Germinal center (tissue), 1 donor: ENCODE measurements around the gene PDZD2.
"Not testable (repeated sequence)": the region's sequence is repeated elsewhere in the genome, so short reads cannot be mapped to it uniquely, and the experiment has no call there.

ENCODE experiments used
- DNase-seq: peaks from one replicate; pipeline ENCODE4 v3.0.0; 2012; ENCODE audit warnings: mixed read lengths, low spot score

Gene PDZD2

DNA sequence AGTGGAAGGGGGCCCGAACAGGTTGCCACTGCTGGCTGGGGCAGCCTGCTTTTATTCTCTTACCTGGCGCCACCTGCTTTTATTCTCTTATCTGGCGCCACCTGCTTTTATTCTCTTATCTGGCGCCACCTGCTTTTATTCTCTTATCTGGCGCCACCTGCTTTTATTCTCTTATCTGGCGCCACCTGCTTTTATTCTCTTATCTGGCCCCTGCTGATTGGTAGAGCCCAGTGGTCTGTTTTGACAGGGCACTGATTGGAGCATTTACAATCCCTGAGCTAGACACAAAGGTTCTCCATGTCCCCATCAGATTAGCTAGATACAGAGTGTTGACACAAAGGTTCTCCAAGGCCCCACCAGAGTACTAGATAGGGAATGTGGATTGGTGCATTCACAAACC is 52.5 kb downstream of the PDZD2 start:
- not testable (repeated sequence) for DNase-seq

DNA sequence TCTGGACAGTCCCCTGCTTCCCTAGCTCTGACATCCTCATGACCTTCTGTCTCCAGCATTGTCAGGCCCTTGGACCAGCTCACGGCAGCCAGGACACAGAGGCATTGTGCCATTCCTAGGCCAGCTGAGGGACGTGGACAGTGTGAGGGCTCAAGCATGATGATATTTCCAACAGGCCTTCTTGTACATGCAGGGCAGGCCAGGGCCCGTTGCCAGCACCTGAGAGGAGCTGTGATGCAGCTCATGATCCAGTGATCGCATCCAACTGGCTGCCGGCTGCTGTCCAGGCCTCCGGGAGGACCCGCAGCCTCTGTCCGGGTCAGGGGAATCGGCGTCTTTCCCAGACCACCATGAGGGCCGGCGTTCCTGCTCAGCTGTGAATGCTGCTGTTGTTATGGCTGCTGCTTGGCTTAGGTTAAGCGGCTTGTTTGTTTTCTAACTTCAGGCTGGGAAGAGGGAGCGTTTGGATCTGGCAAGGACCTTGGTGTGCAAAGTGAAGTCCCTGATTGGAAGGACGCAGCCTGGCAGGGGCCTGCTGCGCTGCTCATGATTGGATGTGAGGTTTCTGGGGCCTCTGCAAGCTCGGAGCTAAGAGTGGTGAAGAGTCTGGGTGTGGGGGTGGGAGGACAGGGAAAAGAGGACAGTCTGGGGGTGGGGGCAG is 53.8 kb downstream of the PDZD2 start:
- no peak for DNase-seq

DNA sequence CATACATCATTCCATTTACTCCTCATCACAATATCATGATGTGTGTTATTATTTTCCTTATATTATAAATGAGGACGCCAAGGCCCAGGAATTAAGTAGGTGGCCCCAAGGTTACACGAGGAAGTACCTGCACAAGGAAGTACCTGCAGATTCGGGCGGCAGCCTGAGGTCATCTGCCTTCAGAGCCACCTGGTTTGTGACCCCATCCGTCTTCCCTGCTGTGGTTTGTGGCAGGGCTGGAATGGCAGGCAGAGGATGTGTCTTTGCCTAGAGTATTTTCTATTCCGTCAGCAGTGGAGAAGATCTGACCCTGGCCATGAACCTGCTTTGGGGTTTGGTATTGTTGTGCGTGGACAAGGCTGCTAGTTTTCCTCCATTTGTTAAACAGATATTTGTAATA is 59.7 kb downstream of the PDZD2 start:
- DNase-seq, result no peak

DNA sequence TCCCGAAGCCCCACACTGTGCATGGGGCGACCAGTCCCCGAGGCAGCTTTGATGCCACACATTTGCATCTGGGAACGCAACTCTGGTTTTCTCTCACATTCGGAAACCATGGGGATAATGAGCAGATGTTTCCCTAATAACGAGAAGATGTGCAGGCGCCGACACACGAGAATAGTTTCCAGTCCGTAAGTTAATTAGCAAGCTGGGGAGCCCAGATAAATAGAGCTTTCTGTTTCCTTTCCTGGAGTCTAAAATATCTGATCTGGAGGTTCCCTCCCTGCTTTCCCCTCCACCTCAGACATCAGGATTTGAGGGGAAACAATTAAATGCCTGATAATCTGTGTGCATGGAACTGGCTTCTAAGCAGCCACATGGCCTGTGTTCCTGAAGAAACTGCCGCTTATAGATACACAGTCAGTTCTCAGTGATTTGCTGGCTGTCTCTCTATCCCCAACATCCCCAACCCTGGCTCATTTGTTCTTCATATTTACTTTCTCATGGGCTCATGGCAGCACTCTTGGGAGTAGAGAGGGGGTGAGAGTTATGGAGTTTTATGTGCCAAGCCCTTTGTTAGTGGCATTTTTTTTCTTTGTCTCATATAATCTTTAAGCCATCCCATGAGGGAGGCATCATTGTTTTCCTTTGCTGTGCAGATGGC is 62.8 kb downstream of the PDZD2 start:
- no peak for DNase-seq

DNA sequence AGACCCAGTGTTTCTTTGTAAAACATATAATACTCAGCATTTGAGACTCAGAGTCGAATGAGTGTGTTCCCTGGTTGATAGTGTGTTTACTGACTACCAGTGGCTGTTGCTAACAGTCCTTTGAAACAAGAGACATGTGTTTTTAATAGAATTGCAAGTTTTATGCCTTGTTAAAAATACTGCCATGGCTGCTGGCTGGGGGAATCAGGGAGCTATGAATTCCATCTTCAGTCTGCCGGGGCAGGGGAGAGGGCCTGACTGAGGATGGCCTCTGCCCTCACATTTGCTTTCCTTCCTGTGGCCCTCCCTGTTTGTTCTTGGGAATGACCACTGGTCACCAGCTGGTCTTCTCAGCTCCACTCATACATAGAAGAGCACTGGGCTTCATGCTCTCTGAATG is 63.8 kb downstream of the PDZD2 start:
- DNase-seq, result no peak

DNA sequence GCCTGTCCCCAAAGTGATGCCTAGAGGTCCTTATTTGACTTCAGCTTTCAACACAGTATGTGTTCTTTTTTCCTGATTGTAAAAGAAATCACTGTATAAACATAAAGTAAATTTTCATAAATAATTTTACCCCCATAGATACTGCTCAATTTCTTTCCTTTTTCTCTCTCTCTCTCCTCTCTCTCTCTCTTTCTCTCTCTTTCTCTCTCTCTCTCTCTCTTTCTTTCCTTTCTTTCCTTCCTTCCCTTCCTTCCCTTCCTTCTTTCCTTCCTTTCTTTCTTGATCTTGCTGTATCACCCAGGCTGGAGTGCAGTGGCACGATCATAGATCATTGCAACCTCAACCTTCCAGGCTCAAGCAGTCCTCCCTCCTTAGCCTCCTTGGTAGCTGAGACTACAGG is 64.8 kb downstream of the PDZD2 start:
- no peak for DNase-seq

DNA sequence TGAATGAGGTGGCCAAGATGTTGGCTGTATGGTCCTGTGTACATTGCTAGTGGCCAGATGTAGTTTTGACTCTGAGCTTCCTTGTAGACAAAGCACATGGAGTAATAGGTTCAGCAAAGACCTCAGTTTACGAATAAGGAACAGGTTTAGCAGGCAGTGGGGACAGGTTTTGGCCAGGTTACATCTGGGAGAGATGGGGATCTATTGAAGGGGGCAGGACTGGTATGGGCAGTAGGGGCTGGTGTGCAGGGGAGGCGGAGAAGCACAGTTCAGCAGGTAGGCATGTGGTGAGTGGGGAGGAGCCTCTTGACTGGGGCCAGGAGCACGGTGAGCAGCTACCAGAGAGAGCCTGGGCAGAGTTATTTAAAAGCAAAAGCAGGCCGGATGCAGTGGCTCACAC is 67.3 kb downstream of the PDZD2 start:
- no peak for DNase-seq

DNA sequence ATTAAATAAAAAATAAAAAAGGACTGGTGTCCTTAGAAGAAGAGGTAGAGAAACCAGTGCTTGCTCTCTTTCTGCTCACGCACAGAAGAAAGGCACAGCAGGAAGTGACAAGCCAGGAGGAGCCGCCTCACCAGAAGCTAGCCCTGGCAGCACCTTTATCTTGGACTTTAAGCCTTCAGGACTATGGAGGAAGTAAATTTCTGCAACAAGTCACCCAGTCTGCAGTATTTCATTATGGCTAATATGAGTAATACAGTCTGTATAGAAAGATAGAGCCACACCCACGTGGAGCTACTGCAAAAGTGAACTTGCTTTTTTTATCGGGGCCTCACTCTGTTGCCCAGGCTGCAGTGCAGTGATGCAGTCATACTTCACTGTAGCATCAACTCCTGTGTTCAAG is 68.4 kb downstream of the PDZD2 start:
- no peak for DNase-seq

DNA sequence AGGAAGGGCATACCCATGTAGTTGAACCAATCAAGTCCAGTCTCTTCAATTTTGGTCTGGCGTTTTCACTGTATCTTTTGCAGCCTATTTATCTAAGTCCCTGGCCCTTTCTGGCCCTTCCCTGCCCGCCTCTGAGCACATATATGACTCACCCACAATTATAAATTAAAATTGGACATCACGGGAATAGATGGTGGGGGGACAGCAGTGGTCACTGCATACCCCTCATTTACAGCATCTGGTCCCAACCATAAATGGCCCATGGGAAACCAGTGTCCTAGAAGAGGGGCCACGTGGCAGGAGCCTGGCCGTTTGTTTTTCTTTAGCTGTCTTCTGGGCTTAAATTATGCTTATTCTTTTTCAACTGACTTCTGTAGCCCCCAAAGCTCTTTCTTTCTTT is 69.2 kb downstream of the PDZD2 start:
- DNase-seq, result no peak

DNA sequence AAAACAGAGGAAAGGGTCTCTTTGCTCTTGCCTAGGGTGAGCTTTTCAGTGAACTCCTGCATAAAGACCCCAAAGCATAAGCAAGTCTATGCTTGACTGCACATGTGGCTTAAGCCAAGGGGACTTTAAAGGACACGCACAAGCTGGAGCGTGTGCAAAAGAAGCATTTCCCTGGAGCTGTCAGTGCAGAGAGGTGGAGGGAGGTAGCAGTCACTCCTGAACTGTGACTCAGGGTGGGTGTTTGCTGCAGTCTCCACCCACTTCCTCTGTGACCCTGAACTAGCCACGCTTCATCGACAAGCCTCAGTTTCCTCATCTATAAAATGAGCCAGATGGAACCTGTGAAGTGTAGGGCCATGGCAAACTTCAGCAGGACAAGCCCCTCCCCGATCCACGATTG is 72.4 kb downstream of the PDZD2 start:
- DNase-seq, result no peak

DNA sequence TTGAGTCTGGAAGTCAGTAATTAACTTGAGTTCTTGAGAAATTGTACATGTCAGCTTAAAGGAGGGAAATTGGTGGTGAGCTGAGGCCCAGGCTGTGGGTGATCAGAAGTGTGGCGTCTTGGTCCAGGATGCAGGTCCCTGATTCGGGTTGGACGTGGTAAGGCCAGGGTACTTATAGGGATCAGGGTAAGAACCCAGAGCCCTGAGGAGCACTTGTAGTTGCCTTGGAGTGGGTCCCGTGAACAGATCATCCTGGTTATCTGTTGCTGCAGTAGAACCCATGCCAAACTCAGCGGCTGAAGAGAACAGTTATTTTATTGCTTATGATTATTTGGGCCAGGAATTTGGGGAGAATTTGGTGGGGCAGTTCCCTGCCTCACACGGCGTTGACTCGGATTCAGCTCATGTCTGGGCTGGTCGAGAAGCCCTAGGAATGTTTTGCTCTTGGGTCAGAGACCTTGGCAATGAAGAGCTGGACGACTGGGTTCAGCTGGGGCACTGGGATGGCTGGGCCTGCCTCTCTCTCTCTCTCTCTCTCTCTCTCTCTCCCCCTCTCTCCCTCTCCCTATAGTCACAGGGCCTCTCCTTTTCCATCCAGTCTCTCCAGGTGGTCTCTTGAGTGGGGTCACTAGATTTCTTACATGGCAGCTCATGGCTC is 73.1 kb downstream of the PDZD2 start:
- no peak for DNase-seq

DNA sequence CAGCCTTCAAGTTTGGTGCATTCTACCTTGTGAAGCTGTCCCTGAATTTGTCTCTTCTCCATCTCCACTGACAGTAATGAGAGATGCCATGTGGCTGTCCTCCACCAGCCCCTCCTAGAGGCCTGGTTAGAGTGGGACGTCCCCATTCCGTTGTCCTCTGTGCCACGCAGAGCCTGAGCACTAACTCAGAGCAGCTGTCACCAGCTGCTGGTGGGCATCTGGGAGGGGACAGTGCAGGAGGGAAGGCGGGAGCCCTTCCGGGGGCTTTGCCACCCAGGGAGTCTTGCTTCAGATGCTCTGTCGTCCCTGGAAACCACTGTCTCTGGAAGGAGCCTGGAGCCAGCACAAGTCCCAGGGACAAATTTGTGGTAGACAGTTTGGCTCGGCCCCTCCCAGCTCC is 78.6 kb downstream of the PDZD2 start:
- no peak for DNase-seq

DNA sequence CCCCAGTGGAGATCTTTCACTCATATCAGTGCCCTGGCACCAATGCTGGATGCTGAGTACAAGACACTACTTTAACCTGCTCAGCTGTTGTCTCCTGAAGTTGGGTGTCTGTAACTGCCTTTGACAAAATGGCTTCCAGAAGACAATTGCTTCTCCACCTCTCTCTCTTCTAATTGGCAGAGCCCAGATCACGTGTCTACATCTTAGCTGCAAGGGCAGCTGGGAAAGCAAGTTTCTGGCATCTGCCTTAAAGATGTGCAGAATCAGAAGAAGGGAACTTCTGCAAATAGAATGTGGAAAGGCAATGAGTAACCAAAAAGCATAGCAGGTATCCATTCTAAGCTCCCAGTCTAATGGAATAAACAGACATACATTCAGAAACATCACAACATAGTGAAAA is 81.1 kb downstream of the PDZD2 start:
- DNase-seq, result no peak

DNA sequence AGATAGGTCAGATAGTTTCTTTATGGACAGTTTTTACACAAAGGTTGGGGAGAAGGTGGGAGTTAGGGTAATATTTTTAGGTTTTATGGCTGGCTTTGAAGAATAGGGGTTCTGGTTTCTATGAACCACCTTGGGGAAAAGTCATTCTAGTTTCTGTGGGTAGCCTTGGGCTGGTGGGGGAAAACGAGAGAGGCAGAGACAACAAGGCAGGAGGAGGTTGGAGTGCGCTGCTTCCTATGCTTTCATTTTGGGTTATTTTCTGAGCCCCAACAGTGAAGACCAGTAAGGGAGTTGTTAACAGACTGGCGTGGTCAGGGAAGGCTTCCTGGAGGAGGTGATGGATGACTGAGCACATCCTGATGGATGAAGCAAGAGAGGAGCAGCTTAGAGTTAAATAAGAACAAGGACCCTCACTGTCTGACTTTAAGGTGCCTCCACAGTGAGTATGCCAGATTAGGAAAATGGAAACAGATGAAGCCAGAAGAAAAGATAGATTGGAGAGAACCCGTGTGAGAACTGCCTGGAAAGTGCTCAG is 81.9 kb downstream of the PDZD2 start:
- DNase-seq, result no peak

DNA sequence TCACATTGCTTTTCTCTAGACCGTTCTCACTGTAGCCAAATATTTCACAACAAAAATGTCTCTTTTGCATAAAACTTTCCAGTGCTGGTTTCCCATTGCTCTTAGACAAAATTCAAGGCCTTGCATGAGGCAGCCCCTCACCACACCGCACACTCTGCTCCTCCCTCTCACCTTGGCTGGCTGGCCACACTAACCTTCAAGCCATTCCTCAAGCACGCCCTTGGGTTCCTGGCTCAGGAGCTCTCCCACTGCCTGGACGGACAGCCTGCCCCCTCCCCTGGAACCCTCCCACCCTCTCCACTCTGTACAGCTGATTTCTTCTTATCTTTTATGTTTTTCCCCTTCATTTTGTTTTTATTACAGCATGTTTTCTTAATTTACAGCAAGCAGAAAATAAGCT is 83.2 kb downstream of the PDZD2 start:
- no peak for DNase-seq

DNA sequence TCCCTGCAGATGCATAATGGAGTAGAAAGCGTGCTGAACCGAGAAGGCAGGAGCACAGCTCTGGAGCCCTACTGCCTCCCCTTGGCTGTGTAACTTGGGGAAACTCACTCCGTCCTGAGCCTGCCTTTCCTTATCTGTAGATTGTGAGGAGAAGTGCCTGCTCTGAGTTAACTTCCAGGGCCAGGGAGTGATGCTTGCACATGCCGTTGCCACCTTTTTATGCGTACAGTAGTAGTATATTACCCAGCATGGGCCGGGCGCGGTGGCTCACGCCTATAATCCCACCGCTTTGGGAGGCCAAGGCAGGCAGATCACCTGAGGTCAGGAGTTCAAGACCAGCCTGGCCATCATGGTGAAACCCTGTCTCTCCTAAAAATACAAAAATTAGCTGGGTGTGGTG is 87.1 kb downstream of the PDZD2 start:
- DNase-seq, result no peak

DNA sequence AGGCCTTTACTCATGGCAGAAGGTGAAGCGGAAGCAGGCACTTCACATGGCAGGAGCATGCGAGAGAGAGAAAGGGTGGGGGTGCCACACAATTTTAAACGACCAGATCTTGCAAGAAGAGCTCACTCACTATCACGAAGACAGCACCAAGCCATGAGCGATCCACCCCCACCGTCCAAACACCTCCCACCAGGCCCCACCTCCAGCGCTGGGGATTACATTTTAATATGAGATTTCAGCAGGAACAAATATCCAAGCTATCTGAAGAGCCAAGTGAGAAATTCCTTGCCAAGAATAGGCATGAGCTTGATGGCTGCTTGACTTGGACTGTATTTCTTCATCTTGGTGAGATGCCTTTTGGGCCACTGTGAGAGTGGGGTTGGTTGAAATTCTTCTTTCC is 88.0 kb downstream of the PDZD2 start:
- no peak for DNase-seq

DNA sequence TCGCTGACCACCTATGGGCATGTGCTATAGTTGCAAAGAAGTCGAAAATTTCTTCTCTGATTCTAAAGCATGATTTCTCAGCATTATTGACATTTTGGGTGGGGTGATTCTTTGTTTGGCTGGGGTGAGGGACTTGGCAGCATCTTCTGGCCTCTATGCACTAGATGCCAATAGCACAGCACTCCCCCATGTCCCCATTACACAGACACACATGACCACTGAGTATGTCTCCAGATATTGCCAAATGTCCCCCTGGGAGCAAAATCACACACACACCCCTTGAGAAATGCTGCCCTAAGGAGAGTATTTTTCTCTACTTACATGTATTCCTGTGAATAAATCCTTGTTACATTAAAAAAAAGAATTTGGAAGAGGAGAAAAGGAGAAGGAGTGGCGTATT is 89.1 kb downstream of the PDZD2 start:
- DNase-seq, result no peak

DNA sequence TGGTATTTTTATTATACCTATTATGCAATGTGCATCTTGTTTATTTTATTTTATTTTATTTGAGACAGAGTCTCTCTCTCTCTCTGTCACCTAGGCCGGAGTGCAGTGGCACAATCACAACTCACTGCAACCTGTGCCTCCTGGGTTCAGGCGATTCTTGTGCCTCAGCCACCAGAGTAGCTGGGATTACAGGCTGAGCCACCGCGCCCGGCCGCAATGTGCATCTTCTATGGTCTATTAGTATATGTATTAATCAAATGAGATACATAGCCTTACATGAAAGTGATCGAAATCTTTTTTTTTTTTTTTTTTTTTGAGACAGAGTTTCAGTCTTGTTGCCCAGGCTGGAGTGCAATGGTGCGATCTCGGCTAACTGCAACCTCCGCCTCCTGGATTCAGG is 89.9 kb downstream of the PDZD2 start:
- not testable (repeated sequence) for DNase-seq

DNA sequence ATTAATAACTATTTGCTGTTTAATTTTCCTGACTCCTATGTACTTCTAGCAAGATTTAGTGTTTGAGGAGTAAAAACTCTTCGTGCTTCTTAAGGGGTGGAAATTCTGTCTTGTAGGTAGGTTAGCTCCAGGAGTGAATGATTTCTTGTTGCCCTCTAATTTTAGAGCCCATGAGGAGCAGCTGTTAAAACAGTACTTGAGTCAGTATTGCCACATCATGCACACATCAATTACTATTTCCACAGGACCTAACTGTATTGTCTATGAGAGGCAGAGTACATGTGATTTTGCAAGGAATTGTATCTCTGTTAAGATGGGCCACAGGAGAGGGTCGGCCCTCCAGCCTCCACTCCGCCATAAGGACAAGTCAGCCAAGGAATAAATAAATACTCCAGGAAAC is 91.2 kb downstream of the PDZD2 start:
- no peak for DNase-seq

DNA sequence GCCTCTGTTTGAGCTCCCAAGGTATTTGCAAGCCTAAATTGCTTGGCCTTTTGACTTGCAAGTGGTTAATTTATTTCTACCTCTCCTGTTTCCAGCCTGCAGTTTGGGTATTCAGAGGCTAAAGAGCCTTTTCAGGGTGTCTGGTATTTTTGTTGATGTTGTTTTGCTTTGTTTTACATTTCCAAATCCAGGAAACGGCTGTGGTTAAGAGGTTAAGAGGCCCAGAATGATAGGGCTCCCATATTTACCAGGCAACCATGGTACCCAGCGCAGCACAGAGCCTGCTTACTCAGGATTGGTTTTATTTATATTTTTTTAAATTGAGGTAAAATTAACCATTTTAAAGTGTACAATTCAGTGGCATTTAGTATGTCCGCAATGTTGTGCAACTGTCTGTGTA is 92.1 kb downstream of the PDZD2 start:
- DNase-seq, result no peak

DNA sequence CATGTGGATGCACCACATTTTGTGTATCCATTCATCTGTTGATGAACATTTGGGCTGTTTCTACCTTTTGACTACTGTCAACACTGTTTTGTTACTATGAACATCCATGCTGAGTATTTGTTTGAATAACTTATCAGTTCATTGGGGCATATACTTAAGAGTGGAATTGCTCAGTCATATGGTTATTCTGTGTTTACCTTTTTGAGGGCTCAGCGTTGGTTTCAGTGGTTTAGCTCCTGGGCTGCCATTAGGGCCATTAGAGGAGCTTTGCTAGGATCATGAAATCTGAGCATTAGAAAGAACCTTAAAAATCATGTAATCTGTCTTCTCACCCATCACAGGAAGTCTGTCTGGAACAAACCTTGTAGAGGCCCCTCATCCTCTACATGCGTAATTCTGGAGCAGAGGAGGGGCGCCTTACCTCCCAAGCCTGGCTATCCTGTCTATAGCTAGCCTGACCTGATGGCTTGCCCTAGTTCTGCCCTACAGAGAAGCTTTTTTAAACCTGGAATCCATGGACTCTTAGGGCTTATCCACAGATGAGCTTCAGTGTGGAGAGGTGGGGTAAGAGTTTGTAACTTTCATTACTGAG is 92.9 kb downstream of the PDZD2 start:
- no peak for DNase-seq

DNA sequence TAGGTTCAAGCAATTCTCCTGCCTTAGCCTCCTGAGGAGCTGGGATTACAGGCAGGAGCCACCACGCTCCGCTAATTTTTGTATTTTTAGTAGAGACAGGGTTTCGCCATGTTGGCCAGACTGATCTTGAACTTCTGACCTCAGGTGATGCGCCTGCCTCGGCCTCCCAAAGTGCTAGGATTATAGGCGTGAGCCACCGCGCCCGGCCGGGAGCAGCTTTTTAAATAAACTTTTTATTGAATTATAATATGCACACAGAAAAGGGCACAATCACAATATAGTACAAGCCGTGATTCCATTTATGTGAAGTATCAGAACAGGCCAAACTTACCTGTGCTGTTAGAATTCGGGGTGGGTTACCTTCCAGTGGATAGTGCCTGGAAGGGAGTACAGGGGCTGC is 93.9 kb downstream of the PDZD2 start:
- not testable (repeated sequence) for DNase-seq
